ENCODE results near the gene CNGA4.
A peak's percentile ranks its signal among the peaks of the same experiment; 100 is the strongest.
"Not testable (repeated sequence)": the region's sequence is repeated elsewhere in the genome, so short reads cannot be mapped to it uniquely, and the experiment has no call there.

Gene CNGA4

DNA sequence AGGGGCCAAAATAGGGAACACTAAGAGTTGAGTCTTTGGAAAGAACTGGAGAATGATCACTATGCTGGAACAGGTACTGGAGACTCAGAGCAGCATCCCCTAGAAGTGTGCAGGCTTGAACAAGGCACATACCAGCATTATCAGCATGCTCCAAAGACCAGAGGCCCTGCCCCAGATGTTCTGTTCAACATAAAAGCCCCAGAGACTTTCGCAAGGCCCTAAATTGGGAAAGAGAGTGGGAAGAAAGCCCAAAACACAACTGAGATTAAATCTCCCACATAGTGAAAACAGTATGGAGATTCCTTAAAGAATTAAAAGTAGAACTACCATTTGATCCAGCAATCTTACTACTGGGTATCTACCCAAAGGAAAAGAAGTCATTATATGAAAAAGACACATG is 9.4 kb downstream of the CNGA4 start:
- Histone ChIP-seq H2AFZ (ENCODE audit: low read depth, low read length) (no peak overlapping the region), H3K9ac (ENCODE audit: low read depth, low read length) (no peak overlapping the region), H3K27me3 (ENCODE audit: insufficient read depth, low read length, poor library complexity) (peaks cover 4% of the 10 kb centered on the region), H3K4me2 (ENCODE audit: insufficient read depth, low read length) (no peak overlapping the region), H3K4me3 (ENCODE audit: low read depth in 1 of 2, low read length in 2 of 2) (no peak overlapping the region), H3K79me2 (ENCODE audit: insufficient read depth, low read length) (no peaks in the 10 kb centered on the region), H3K27ac (ENCODE audit: low read length) (no peak overlapping the region), H3K9me3 (ENCODE audit: insufficient read depth, low read length, severe bottlenecking) (no peaks in the 10 kb centered on the region), H3K36me3 (ENCODE audit: insufficient read depth, low read length) (no peaks in the 10 kb centered on the region), H4K20me1 (ENCODE audit: insufficient read depth, low read length) (no peaks in the 10 kb centered on the region), H3K4me1 (ENCODE audit: insufficient read depth, low read length) (no peaks in the 10 kb centered on the region)
- ATAC-seq (ENCODE audit: insufficient read depth, low read depth), result no peak
- TF ChIP-seq, protein P1, sequence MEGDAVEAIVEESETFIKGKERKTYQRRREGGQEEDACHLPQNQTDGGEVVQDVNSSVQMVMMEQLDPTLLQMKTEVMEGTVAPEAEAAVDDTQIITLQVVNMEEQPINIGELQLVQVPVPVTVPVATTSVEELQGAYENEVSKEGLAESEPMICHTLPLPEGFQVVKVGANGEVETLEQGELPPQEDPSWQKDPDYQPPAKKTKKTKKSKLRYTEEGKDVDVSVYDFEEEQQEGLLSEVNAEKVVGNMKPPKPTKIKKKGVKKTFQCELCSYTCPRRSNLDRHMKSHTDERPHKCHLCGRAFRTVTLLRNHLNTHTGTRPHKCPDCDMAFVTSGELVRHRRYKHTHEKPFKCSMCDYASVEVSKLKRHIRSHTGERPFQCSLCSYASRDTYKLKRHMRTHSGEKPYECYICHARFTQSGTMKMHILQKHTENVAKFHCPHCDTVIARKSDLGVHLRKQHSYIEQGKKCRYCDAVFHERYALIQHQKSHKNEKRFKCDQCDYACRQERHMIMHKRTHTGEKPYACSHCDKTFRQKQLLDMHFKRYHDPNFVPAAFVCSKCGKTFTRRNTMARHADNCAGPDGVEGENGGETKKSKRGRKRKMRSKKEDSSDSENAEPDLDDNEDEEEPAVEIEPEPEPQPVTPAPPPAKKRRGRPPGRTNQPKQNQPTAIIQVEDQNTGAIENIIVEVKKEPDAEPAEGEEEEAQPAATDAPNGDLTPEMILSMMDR (IDR thresholded peaks at IDR 0.05; ENCODE audit: borderline replicate concordance, extremely low read depth, low read length, poor library complexity, severe bottlenecking), result no peak
- no peak for TF ChIP-seq EZH2 (IDR thresholded peaks at IDR 0.05; ENCODE audit: borderline replicate concordance, low read depth, low read length, severe bottlenecking)
- DNase-seq, result no peak

DNA sequence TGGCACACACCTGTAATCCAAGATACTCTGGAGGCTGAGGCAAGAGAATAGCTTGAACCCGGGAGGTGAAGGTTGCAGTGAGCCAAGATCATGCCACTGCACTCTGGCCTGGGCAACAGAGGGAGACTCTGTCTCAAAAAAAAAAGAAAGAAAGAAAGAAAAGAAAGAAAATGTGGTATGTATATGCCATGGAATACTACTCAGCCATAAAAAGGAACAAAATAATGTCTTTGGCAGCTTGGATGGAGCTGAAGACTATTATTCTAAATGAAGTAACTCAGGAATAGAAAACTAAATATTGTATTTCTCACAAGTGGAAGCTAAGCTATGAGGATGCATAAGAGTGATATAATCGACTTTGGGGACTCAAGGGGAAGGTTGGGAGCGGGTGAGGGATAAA is 10.0 kb downstream of the CNGA4 start:
- not testable (repeated sequence) for DNase-seq; H3K36me3 ChIP-seq (ENCODE audit: insufficient read depth, low read length); H4K20me1 ChIP-seq (ENCODE audit: insufficient read depth, low read length); H3K27ac ChIP-seq (ENCODE audit: low read length); H3K4me2 ChIP-seq (ENCODE audit: insufficient read depth, low read length); H3K79me2 ChIP-seq (ENCODE audit: insufficient read depth, low read length); H3K9ac ChIP-seq (ENCODE audit: low read depth, low read length); ATAC-seq (ENCODE audit: insufficient read depth, low read depth); H3K9me3 ChIP-seq (ENCODE audit: insufficient read depth, low read length, severe bottlenecking); H2AFZ ChIP-seq (ENCODE audit: low read depth, low read length); H3K4me1 ChIP-seq (ENCODE audit: insufficient read depth, low read length); H3K4me3 ChIP-seq (ENCODE audit: low read depth in 1 of 2, low read length in 2 of 2); H3K27me3 ChIP-seq (ENCODE audit: insufficient read depth, low read length, poor library complexity)

DNA sequence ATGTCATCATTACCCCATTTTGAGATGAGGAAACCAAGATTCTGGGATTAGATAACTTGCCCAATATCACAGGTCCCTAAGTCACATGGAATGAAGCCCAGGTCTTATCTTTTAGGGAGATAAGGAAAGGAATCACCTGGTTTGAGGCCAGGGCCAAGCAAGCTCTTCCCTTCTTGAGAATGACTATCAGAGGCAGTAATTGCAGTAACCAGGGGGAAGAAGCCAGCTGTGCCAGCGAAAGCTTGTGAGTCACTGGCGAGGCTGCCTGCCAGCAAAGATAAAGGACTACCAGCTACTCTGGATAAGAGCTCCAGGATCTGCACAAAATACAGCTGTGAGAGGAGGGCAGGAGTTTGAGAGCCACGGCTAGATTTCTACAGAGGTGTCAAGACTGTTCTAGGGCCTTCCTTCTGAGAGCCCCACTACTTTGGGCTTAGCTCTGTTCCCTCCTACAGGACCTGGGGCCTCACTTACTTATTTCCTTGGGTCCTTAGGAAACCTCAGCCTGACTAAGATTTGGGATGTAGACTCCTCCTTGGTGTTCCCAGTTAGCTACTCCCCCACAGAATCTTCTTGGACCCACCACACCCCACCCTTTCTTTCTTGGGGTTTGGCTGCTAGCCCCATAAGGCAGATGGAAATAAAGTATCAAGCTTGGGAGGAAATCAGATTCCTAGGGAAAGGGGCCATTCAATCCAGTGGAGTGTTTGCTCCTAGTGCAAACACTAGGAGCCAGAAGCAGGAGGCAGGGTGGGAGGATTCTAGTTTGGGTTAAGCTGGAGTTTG is 11.1 kb downstream of the CNGA4 start:
- Histone ChIP-seq H4K20me1 (ENCODE audit: insufficient read depth, low read length) (no peaks in the 10 kb centered on the region), H3K9me3 (ENCODE audit: insufficient read depth, low read length, severe bottlenecking) (no peaks in the 10 kb centered on the region), H3K27me3 (ENCODE audit: insufficient read depth, low read length, poor library complexity) (peaks cover 6% of the 10 kb centered on the region), H3K4me2 (ENCODE audit: insufficient read depth, low read length) (no peak overlapping the region), H3K9ac (ENCODE audit: low read depth, low read length) (no peak overlapping the region), H3K36me3 (ENCODE audit: insufficient read depth, low read length) (no peaks in the 10 kb centered on the region), H2AFZ (ENCODE audit: low read depth, low read length) (no peak overlapping the region), H3K4me3 (ENCODE audit: low read depth in 1 of 2, low read length in 2 of 2) (no peak overlapping the region), H3K27ac (ENCODE audit: low read length) (no peak overlapping the region), H3K79me2 (ENCODE audit: insufficient read depth, low read length) (no peaks in the 10 kb centered on the region), H3K4me1 (ENCODE audit: insufficient read depth, low read length) (no peaks in the 10 kb centered on the region)
- ATAC-seq (ENCODE audit: insufficient read depth, low read depth) (no peak), DNase-seq (no peak)
- TF ChIP-seq, protein P1 (IDR thresholded peaks at IDR 0.05; ENCODE audit: borderline replicate concordance, extremely low read depth, low read length, poor library complexity, severe bottlenecking), result no peak
- no peak for TF ChIP-seq EZH2 (IDR thresholded peaks at IDR 0.05; ENCODE audit: borderline replicate concordance, low read depth, low read length, severe bottlenecking)

GRCh38 chr11:6251120-6251733 is 12.3 kb downstream of the CNGA4 start:
- Histone ChIP-seq H3K79me2 (ENCODE audit: insufficient read depth, low read length) (no peaks in the 10 kb centered on the region), H3K4me3 (ENCODE audit: low read depth in 1 of 2, low read length in 2 of 2) (no peak overlapping the region), H3K4me2 (ENCODE audit: insufficient read depth, low read length) (no peak overlapping the region), H2AFZ (ENCODE audit: low read depth, low read length) (no peak overlapping the region), H3K36me3 (ENCODE audit: insufficient read depth, low read length) (no peaks in the 10 kb centered on the region), H3K27ac (ENCODE audit: low read length) (no peak overlapping the region), H3K9me3 (ENCODE audit: insufficient read depth, low read length, severe bottlenecking) (no peaks in the 10 kb centered on the region), H3K27me3 (ENCODE audit: insufficient read depth, low read length, poor library complexity) (peaks cover 5% of the 10 kb centered on the region), H4K20me1 (ENCODE audit: insufficient read depth, low read length) (no peaks in the 10 kb centered on the region), H3K9ac (ENCODE audit: low read depth, low read length) (no peak overlapping the region), H3K4me1 (ENCODE audit: insufficient read depth, low read length) (no peaks in the 10 kb centered on the region)
- no peak for TF ChIP-seq EZH2 (IDR thresholded peaks at IDR 0.05; ENCODE audit: borderline replicate concordance, low read depth, low read length, severe bottlenecking)
- TF ChIP-seq, protein P1 (IDR thresholded peaks at IDR 0.05; ENCODE audit: borderline replicate concordance, extremely low read depth, low read length, poor library complexity, severe bottlenecking), result peak; percentile 86
- peak; percentile 56 for DNase-seq
- ATAC-seq (ENCODE audit: insufficient read depth, low read depth), result peak; percentile 90
